HepG2 (cell line): Measurements from ENCODE around the gene FBXL2. TPM values are rescaled to one million over a fixed set of nuclear protein-coding genes. Genes with fewer than 3 reads are reported as not detected.

Source experiments
- ARHGAP35 ChIP-seq: sonication (generic); formaldehyde crosslinking; IDR thresholded peaks from 2 replicates; pipeline ENCODE4 v1.9.0; 2022; ENCODE audit warnings: mild to moderate bottlenecking, inconsistent platforms, moderate library complexity, missing genetic modification reagents, borderline replicate concordance
- ATF3 ChIP-seq: sonication (generic); formaldehyde crosslinking; IDR thresholded peaks from 2 replicates; pipeline ENCODE4 v1.4.0; 2020; ENCODE audit warnings: missing genetic modification reagents
- CCAR2 ChIP-seq: fragments of 200-400 bp; formaldehyde crosslinking; optimal IDR thresholded peaks from 2 replicates; pipeline ENCODE3; 2018; ENCODE audit warnings: low read depth, mild to moderate bottlenecking, low read length, moderate library complexity
- DZIP1 ChIP-seq: sonication (generic); formaldehyde crosslinking; IDR thresholded peaks from 2 replicates; pipeline ENCODE4 v1.5.0; 2020; ENCODE audit warnings: mild to moderate bottlenecking, missing genetic modification reagents
- IRF9 ChIP-seq: sonication (generic); formaldehyde crosslinking; IDR thresholded peaks from 2 replicates; pipeline ENCODE4 v1.8.0; 2022; ENCODE audit warnings: missing genetic modification reagents, mild to moderate bottlenecking, borderline replicate concordance
- POGK ChIP-seq: sonication (generic); formaldehyde crosslinking; conservative IDR thresholded peaks from 2 replicates; pipeline ENCODE4 v1.8.0; 2022; ENCODE audit warnings: mild to moderate bottlenecking, moderate library complexity, missing genetic modification reagents
- POGZ ChIP-seq: sonication (generic); formaldehyde crosslinking; IDR thresholded peaks from 2 replicates; pipeline ENCODE4 v1.4.0; 2020; ENCODE audit warnings: mild to moderate bottlenecking, missing genetic modification reagents
- RARG ChIP-seq: sonication (generic); formaldehyde crosslinking; IDR thresholded peaks from 2 replicates; pipeline ENCODE4 v1.4.0; 2020; ENCODE audit warnings: low read depth, mild to moderate bottlenecking, missing genetic modification reagents
- RXRB ChIP-seq: IDR thresholded peaks from 2 replicates; pipeline ENCODE4 v1.6.1; 2016; ENCODE audit warnings: borderline replicate concordance, missing genetic modification reagents, missing compliant biosample characterization
- SRY ChIP-seq: sonication (generic); formaldehyde crosslinking; IDR thresholded peaks from 2 replicates; pipeline ENCODE4 v1.8.0; 2022; ENCODE audit warnings: mild to moderate bottlenecking, missing genetic modification reagents
- STAT5B ChIP-seq: sonication (generic); formaldehyde crosslinking; IDR thresholded peaks from 2 replicates; pipeline ENCODE4 v1.4.0; 2020; ENCODE audit warnings: missing genetic modification reagents
- ZEB1 ChIP-seq: IDR thresholded peaks from 2 replicates; pipeline ENCODE4 v1.6.1; 2012; ENCODE audit warnings: mild to moderate bottlenecking, low read depth, inconsistent platforms; ENCODE audit not compliant: insufficient replicate concordance
- ZNF10 ChIP-seq: sonication (generic); formaldehyde crosslinking; IDR thresholded peaks from 2 replicates; pipeline ENCODE4 v1.4.0; 2020; ENCODE audit warnings: mild to moderate bottlenecking, low read depth, missing genetic modification reagents, borderline replicate concordance
- ZNF18 ChIP-seq: sonication (generic); formaldehyde crosslinking; IDR thresholded peaks from 2 replicates; pipeline ENCODE4 v1.8.0; 2022; ENCODE audit warnings: mild to moderate bottlenecking, missing genetic modification reagents; ENCODE audit not compliant: insufficient replicate concordance
- ZNF33A ChIP-seq: sonication (generic); formaldehyde crosslinking; IDR thresholded peaks from 2 replicates; pipeline ENCODE4 v1.5.1; 2020; ENCODE audit warnings: missing genetic modification reagents, mild to moderate bottlenecking, moderate library complexity, borderline replicate concordance
- ZNF446 ChIP-seq: sonication (generic); formaldehyde crosslinking; IDR thresholded peaks from 2 replicates; pipeline ENCODE4 v1.5.0; 2020; ENCODE audit warnings: mild to moderate bottlenecking, missing genetic modification reagents
- ZNF605 ChIP-seq: sonication (generic); formaldehyde crosslinking; IDR thresholded peaks from 2 replicates; pipeline ENCODE4 v1.8.0; 2022; ENCODE audit warnings: mild to moderate bottlenecking, missing genetic modification reagents
- ZNF790 ChIP-seq: sonication (generic); formaldehyde crosslinking; IDR thresholded peaks from 2 replicates; pipeline ENCODE4 v1.8.0; 2022; ENCODE audit warnings: missing genetic modification reagents, mild to moderate bottlenecking, borderline replicate concordance
- ZNF883 ChIP-seq: sonication (generic); formaldehyde crosslinking; IDR thresholded peaks from 2 replicates; pipeline ENCODE4 v1.5.1; 2020; ENCODE audit warnings: mild to moderate bottlenecking, missing genetic modification reagents; ENCODE audit errors: not compliant biosample characterization
- ZSCAN21 ChIP-seq: sonication (generic); formaldehyde crosslinking; IDR thresholded peaks from 2 replicates; pipeline ENCODE4 v1.8.0; 2022; ENCODE audit warnings: mild to moderate bottlenecking, missing genetic modification reagents, moderate library complexity, borderline replicate concordance
- polyA plus RNA-seq, 8 experiments: library from polyadenylated mRNA; depleted of rRNA in 3 of 8; stranded (reverse) in 7 of 8; unstranded in 1 of 8; fragments of >200 nt; fragmentation: Illumina TruSeq in 4 of 8; extraction: Trizol in 4 of 8; gene quantifications; 2 replicates each; pipeline versions ENCODE4 v1.2.1 to v1.2.3, GENCODE V29; 2011 to 2016; ENCODE audit warnings: low read depth in 4 of 8, missing spikeins in 1 of 8, mixed read lengths in 1 of 8; ENCODE audit not compliant: insufficient read depth in 1 of 8
- total RNA-seq, 5 experiments: library from RNA; depleted of rRNA; stranded (reverse); fragments of >200 nt; fragmentation: Illumina TruSeq; extraction: Trizol; gene quantifications; 2 replicates each; pipeline ENCODE4 v1.2.3, GENCODE V29; 2016; ENCODE audit warnings: low read depth in 1 of 5

Gene FBXL2
- total and polyA plus RNA-seq, 2 of the 13 experiments (the other 11 are each of a cell fraction or from before 2014, with no cell fraction given), result 1.8 to 5.0 TPM

- TF ChIP-seq ZNF18 (CRISPR knock-in tag) (no peak), SRY (no peak), ZNF605 (CRISPR knock-in tag) (no peak), IRF9 (peak; percentile 59; the same call in 1 of the 2 replicates), ZNF10 (no peak), ARHGAP35 (CRISPR knock-in tag) (no peak), POGZ (CRISPR knock-in tag) (peak; percentile 84), ZNF883 (CRISPR knock-in tag) (no peak), ATF3 (no peak), ZSCAN21 (no peak), ZNF33A (CRISPR knock-in tag) (no peak), CCAR2 (no peak), STAT5B (CRISPR knock-in tag) (no peak), RARG (CRISPR knock-in tag) (no peak), ZNF446 (CRISPR knock-in tag) (no peak), RXRB (no peak), DZIP1 (no peak), ZNF790 (CRISPR knock-in tag) (no peak), POGK (CRISPR knock-in tag) (0 out of 2 replicates have a peak, but pooled peaks have one; percentile 52), ZEB1 (no peak)
These were observed at the start of gene FBXL2 (continued) for GRCh38 chr3:33277193-33277882.
